ENCODE measurements around the gene PARP8.
"Not testable (repeated sequence)": the region's sequence is repeated elsewhere in the genome, so short reads cannot be mapped to it uniquely, and the experiment has no call there.

PARP8 gene

GRCh38 chr5:50791813-50792212 is 125.4 kb downstream of the PARP8 start:
- DNase-seq = no peak

GRCh38 chr5:50792843-50793242 is 126.4 kb downstream of the PARP8 start:
- DNase-seq = no peak

GRCh38 chr5:50794812-50795211 is 128.4 kb downstream of the PARP8 start:
- no peak for DNase-seq

GRCh38 chr5:50798002-50798401 is 131.6 kb downstream of the PARP8 start:
- no peak for DNase-seq

- no peak for DNase-seq
These were observed 133.2 kb downstream of the PARP8 start for GRCh38 chr5:50799596-50799995.

GRCh38 chr5:50800410-50800809 is 134.0 kb downstream of the PARP8 start:
- no peak for DNase-seq

GRCh38 chr5:50807661-50808060 is 141.2 kb downstream of the PARP8 start:
- no peak for DNase-seq

GRCh38 chr5:50808406-50808805 is 142.0 kb downstream of the PARP8 start:
- DNase-seq = no peak

- not testable (repeated sequence) for DNase-seq
These were observed 145.3 kb downstream of the PARP8 start for GRCh38 chr5:50811746-50812145.

- no peak for DNase-seq
These were observed 147.3 kb downstream of the PARP8 start for GRCh38 chr5:50813691-50814090.

- DNase-seq = no peak
These were observed 148.1 kb downstream of the PARP8 start for GRCh38 chr5:50814556-50814955.

- DNase-seq = no peak
These were observed 155.6 kb downstream of the PARP8 start for GRCh38 chr5:50822046-50822445.

GRCh38 chr5:50822761-50823160 is 156.3 kb downstream of the PARP8 start:
- DNase-seq = no peak

GRCh38 chr5:50823568-50823967 is 157.1 kb downstream of the PARP8 start:
- DNase-seq = no peak

- DNase-seq = no peak
These were observed 157.7 kb downstream of the PARP8 start for GRCh38 chr5:50824109-50824508.

- DNase-seq = no peak
These were observed 161.2 kb downstream of the PARP8 start for GRCh38 chr5:50827516-50828247.

- no peak for DNase-seq
These were observed 162.6 kb downstream of the PARP8 start for GRCh38 chr5:50829023-50829422.

- DNase-seq = no peak
These were observed 166.3 kb downstream of the PARP8 start for GRCh38 chr5:50832657-50833284.

- no peak for DNase-seq
These were observed 169.9 kb downstream of the PARP8 start for GRCh38 chr5:50836356-50836755.

GRCh38 chr5:50839472-50839871 is 173.0 kb downstream of the PARP8 start:
- DNase-seq = no peak

GRCh38 chr5:50843091-50843490 is 176.7 kb downstream of the PARP8 start:
- DNase-seq = no peak

GRCh38 chr5:50846261-50846660 is 179.8 kb downstream of the PARP8 start:
- DNase-seq = no peak

- no peak for DNase-seq
These were observed 183.1 kb downstream of the PARP8 start for GRCh38 chr5:50849554-50849953.

- DNase-seq = no peak
These were observed 186.7 kb downstream of the PARP8 start for GRCh38 chr5:50853151-50853550.

GRCh38 chr5:50854082-50854481 is 187.6 kb downstream of the PARP8 start:
- no peak for DNase-seq
